ENCODE results near the gene ZNF436. TPM values are rescaled to one million over a fixed set of nuclear protein-coding genes. Genes with fewer than 3 reads are reported as not detected.
A peak's percentile ranks its signal among the peaks of the same experiment; 100 is the strongest.

The ZNF436 gene
- total RNA-seq: 4.5 TPM

DNA sequence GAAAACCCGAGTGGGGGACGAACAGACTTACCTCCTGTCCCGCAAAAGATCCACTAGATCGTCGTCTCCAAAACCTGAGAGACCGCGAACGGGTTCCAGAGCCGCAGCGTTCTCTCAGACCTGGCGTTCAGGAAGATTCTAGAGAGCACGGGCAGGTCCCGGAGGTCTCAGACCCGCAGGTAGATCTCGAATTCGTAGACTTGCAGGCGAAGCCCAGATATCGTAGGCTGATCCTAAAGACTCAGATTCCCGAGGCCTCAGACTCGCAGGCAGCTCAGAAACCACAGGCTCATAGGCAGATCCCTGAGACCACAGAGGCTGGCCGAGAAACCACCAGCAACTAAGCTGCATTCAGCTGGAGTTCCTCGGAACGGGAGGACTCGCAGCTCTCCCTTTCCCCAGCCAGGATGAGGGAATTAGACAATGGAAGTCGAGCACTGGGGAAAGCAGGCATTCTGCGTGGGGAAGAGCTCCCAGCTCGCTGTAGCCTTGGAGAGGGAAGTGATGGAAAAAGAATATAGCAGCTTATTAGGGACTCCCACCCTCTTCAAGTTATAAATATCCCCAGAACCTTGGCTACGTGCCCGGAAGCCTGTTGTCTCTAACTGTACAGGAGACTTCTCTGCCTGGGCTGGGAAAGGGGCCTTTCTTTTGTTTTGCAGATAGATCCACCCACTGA, at the start of gene ZNF436:
ZNF436 (minus strand) TSS at position 502 of the 679 bp plus-strand sequence. CDS start 1,831 bp downstream, outside the sequence.
- Histone ChIP-seq H3K27me3 (ENCODE audit: insufficient read depth, low read length) (no peaks in the 10 kb centered on the region), H3K9me3 (ENCODE audit: low read depth, low read length) (peaks cover 3% of the 10 kb centered on the region), H3K4me3 (ENCODE audit: low read length) (peak within 1 kb of the TSS; percentile 95), H3K4me1 (ENCODE audit: insufficient read depth, low read length) (peaks cover 24% of the 10 kb centered on the region)

DNA sequence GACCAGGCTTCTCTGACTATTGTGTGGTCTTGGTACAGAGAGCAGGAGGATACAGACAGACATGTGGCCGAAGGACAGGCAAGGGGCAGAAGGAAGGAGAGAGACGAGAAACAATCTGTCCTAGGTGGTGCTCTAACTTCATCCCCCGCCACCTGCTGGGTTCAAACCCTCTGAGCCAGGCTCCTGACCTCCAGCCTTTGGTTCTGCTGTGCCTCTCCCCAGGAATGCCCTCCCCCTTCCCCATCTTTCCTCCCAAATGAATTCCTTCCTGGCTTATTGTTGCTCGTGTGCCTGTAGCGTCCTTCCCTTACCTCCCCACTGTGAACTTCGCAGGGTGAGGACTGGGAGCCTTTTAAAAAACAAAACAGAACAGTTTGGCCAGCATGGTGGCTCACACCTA, 49.5 kb upstream of the ZNF436 start:
- Histone ChIP-seq H3K4me1 (ENCODE audit: insufficient read depth, low read length) (peaks cover 22% of the 10 kb centered on the region), H3K27me3 (ENCODE audit: insufficient read depth, low read length) (peaks cover 7% of the 10 kb centered on the region), H3K4me3 (ENCODE audit: low read length) (no peak overlapping the region), H3K9me3 (ENCODE audit: low read depth, low read length) (no peaks in the 10 kb centered on the region)

DNA sequence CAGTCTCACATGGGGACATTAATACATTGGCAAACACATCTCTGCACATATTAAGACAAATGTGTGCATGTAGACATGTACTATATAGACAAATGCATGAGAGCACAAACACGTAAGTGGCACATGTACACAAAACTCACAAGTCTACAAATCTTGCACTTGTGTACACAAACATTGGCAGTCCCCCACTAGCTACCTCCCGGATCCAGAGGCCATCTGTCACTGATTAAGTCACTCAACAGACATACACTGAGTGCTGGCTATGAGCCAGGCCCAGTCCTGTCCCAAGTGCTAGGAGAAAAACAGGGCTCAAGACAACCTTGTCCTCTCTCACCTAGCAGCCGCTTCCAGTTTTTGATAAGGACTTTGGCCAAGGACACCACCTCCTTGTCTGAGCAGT, 47.9 kb upstream of the ZNF436 start:
- peaks cover 10% of the 10 kb centered on the region for H3K4me1 ChIP-seq (ENCODE audit: insufficient read depth, low read length)
- H3K4me3 ChIP-seq (ENCODE audit: low read length): no peak overlapping the region
- H3K27me3 ChIP-seq (ENCODE audit: insufficient read depth, low read length): no peaks in the 10 kb centered on the region
- H3K9me3 ChIP-seq (ENCODE audit: low read depth, low read length): no peaks in the 10 kb centered on the region

DNA sequence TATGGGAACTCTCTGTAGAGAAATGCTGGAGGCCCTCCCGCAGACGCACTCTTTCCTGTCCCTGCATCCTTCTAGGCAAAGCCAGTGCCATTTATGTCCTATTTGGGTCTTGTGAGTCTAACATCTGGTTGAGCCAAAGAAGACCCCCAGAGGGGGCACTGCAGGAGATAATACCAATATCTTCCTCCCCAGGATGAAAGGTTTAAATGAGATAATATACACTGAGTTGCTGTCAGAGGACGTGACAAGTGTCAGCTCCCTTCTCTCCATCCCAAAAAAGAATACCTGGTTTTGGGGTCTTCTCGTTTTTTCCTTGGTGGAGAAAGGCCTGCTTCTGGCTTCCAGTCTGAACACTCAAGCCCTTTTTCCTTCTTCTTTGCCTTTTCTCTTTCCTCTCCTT, 47.3 kb upstream of the ZNF436 start:
- H3K4me1 ChIP-seq (ENCODE audit: insufficient read depth, low read length): peaks cover 4% of the 10 kb centered on the region
- no peaks in the 10 kb centered on the region for H3K9me3 ChIP-seq (ENCODE audit: low read depth, low read length)
- no peaks in the 10 kb centered on the region for H3K27me3 ChIP-seq (ENCODE audit: insufficient read depth, low read length)
- no peak overlapping the region for H3K4me3 ChIP-seq (ENCODE audit: low read length)

DNA sequence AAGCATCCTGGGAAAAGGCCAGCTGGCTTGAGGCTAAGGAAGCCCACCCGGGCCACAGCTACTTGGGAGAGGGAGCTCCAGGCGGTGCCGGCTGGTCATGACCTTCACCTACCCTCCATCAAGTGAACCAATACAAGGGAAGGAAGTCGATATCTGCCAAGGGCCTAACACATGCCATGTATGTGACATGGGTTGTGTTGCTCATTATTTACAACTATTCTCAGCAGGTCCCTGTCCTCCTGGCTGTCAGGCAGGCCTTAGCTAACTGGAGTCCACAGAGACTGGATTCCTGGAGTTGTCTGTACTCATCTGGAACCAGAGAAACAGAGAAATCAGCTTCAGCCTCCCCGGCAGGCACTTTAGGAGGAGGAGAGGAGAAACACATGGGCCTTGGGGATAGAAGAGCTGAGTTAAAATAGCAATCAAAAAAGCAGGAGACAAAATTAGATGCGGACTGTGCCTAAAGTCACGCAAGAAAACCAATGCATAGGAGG, 39.2 kb upstream of the ZNF436 start:
- no peaks in the 10 kb centered on the region for H3K9me3 ChIP-seq (ENCODE audit: low read depth, low read length)
- H3K4me1 ChIP-seq (ENCODE audit: insufficient read depth, low read length): peaks cover 4% of the 10 kb centered on the region

DNA sequence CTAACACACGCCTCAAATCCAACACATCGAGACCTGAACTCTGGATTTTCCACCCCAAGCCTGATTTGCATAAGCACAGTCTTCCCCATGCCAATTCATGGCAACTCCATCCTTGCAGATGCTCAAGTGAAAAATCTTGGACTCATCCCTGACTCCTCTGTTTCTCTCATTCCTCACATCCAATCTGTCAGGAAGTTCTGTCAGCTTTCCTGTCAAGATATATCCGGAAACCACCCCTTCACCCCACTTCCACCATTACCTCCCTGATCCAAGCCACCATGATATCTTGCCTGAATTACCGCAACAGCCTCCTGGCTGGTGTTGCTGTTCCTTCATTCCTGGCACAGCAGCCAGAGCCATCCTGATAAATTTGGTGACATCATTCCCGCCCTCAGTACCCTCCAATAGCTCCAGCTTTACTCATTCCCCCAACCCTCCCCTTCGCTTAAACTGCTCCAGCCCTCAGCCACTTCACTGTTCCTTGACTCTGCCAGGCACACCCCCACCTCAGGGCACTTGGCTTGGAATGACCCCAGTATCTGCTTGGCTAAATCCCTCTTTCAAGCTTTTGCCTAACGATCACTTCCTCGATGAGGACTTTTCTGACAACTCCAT, 37.5 kb upstream of the ZNF436 start:
- no peaks in the 10 kb centered on the region for H3K27me3 ChIP-seq (ENCODE audit: insufficient read depth, low read length)
- peaks cover 18% of the 10 kb centered on the region for H3K4me1 ChIP-seq (ENCODE audit: insufficient read depth, low read length)
- H3K4me3 ChIP-seq (ENCODE audit: low read length): no peak overlapping the region
- H3K9me3 ChIP-seq (ENCODE audit: low read depth, low read length): no peaks in the 10 kb centered on the region

More for the DNA sequence above, 39.2 kb upstream of the ZNF436 start:
- H3K27me3 ChIP-seq (ENCODE audit: insufficient read depth, low read length): no peaks in the 10 kb centered on the region
- H3K4me3 ChIP-seq (ENCODE audit: low read length): no peak overlapping the region

DNA sequence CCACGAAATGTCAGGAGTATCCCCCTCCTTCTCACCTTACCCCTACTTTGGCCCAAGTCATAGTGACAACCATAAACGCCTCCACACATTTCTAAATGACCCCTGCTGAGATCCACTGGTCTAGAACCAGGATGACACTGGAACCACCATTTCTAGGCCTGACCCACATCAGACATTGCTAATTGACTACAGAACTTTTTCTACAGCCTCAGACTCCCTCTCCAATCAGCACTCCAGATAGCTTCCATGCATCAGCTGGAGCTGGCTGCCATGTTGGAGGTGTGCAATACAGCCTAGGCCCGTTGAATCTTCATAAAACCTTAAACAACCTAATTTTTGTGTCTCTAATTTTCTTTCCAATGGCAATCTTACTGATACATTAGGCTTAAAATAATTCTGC, 36.3 kb upstream of the ZNF436 start:
- Histone ChIP-seq H3K4me1 (ENCODE audit: insufficient read depth, low read length) (peaks cover 23% of the 10 kb centered on the region), H3K4me3 (ENCODE audit: low read length) (no peak overlapping the region), H3K9me3 (ENCODE audit: low read depth, low read length) (no peaks in the 10 kb centered on the region), H3K27me3 (ENCODE audit: insufficient read depth, low read length) (no peaks in the 10 kb centered on the region)

DNA sequence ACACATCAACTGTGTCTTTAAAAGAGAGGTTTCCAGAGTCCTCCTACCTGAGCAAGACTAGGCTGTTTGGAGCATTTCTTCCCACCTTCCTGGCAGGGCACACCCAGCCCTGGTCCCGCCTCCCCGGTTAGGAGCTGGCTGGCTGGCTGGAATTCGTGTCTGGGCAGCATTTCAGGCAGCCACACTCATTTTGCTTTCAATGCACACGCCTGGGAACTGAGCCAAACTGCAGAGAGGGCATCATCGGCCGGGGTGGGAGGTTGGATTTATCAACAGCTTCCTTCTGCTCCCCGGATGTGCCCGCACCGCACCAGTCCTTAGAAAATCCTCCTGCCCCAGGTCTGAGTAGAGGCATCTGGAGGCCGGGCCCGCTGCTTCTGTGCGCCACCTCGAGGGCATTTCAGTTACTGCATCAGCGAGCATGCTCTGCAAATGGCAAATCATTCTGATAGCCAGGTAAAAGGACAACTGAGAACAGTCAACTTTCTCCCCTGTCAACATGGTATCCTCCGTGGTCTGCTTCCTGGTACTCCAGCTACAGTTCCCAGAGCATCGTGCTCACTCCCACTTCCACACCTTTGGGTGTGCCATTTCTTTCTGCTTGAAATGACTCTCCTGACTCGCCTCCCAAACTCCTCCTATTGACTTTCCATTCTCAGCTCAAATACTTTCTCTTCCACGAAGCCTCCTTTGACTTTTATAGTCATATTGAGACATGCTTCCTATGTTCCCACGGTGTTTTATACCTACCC, 34.3 kb upstream of the ZNF436 start:
- Histone ChIP-seq H3K4me3 (ENCODE audit: low read length) (no peak overlapping the region), H3K4me1 (ENCODE audit: insufficient read depth, low read length) (peaks cover 23% of the 10 kb centered on the region), H3K9me3 (ENCODE audit: low read depth, low read length) (no peaks in the 10 kb centered on the region), H3K27me3 (ENCODE audit: insufficient read depth, low read length) (no peaks in the 10 kb centered on the region)

DNA sequence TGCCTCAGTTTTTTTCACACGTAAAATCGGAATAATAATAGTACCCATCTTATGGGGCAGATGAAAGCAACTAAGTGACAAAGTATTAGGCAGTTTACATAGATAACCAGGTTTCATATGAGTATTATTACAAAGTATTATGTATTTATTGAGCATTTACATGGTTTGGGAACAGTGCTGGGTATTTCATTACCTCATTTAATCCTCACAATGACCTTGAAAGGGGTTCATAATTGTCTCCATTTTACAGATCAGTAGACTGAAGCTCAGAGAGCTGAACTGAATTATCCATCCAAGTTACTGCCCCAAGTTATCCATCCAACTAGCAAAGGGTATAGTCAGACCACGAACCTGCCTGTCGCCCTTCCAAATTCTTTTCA, 33.7 kb upstream of the ZNF436 start:
- no peak overlapping the region for H3K4me3 ChIP-seq (ENCODE audit: low read length)
- H3K27me3 ChIP-seq (ENCODE audit: insufficient read depth, low read length): no peaks in the 10 kb centered on the region
- H3K9me3 ChIP-seq (ENCODE audit: low read depth, low read length): no peaks in the 10 kb centered on the region
- peaks cover 23% of the 10 kb centered on the region for H3K4me1 ChIP-seq (ENCODE audit: insufficient read depth, low read length)

DNA sequence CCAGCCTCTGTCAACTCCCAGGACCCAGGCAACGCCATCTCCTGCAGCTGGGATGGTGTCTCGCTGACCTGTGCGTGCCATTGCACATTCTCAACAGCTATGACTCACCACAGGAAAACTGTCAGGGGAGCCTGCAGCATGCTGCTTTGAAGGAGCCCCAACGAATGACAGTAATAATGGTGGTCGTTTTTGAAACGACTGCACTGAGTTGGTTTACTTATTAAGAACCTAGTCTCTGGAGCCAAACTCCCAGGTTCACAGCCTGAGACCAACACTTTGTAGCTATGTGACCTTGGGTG, 33.4 kb upstream of the ZNF436 start:
- H3K9me3 ChIP-seq (ENCODE audit: low read depth, low read length): no peaks in the 10 kb centered on the region
- peaks cover 23% of the 10 kb centered on the region for H3K4me1 ChIP-seq (ENCODE audit: insufficient read depth, low read length)
- H3K27me3 ChIP-seq (ENCODE audit: insufficient read depth, low read length): no peaks in the 10 kb centered on the region
- no peak overlapping the region for H3K4me3 ChIP-seq (ENCODE audit: low read length)

DNA sequence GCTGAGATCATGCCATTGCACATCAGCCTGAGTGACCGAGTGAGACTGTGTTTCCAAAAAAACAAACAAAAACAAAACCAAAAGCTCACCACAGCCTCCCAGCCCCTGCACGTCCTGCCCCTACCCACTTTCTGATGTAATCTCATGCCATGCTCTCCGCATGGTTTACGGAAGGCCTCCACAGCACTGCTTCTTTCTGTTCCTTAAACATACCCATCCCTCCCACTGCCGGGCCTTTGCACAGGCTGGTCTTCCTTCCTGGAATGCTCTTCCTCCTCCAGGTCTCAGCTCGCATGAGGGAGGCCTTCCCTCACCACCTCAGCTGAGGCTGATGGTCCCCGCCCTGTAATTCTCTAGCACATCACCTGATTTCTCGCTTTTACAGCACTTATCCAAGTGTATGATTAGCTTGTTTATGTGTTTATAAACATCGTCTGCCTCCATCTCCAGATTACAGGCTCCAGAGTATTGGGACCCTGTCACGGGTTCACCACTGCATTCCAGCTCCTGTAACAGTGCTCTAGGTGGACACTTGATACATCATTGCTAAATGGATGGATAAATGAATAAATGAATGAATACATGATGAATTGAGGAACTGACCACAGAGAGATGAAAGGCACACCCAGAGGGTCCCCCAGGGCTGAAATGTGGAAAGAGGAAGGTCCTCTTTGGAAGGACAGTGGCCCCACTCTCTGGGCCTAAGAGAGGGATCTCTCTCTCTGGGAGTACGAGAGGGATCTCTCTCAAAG, 32.8 kb upstream of the ZNF436 start:
- H3K4me3 ChIP-seq (ENCODE audit: low read length): no peak overlapping the region
- H3K9me3 ChIP-seq (ENCODE audit: low read depth, low read length): no peaks in the 10 kb centered on the region
- peaks cover 23% of the 10 kb centered on the region for H3K4me1 ChIP-seq (ENCODE audit: insufficient read depth, low read length)
- no peaks in the 10 kb centered on the region for H3K27me3 ChIP-seq (ENCODE audit: insufficient read depth, low read length)

DNA sequence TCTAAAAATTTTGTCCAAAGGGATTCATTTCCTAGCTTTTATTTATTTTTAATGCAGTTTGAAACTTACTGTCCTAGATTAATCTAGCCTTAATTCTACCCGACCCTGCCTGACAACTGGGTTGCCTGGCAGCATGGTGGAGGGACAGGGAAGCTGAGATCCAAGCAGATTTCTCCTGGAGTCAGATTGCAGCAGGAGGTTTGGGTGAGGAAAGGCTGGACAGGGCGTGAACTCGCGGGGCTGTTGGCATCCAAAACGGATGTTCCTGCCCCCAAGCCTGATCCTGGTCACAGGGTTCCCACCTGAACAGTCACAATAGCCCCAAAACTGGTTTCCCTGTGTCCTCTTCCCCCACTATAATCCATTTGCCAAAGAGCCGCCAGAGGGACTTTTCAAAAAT, 31.7 kb upstream of the ZNF436 start:
- H3K27me3 ChIP-seq (ENCODE audit: insufficient read depth, low read length): no peaks in the 10 kb centered on the region
- H3K4me3 ChIP-seq (ENCODE audit: low read length): no peak overlapping the region
- H3K4me1 ChIP-seq (ENCODE audit: insufficient read depth, low read length): peaks cover 23% of the 10 kb centered on the region
- no peaks in the 10 kb centered on the region for H3K9me3 ChIP-seq (ENCODE audit: low read depth, low read length)

DNA sequence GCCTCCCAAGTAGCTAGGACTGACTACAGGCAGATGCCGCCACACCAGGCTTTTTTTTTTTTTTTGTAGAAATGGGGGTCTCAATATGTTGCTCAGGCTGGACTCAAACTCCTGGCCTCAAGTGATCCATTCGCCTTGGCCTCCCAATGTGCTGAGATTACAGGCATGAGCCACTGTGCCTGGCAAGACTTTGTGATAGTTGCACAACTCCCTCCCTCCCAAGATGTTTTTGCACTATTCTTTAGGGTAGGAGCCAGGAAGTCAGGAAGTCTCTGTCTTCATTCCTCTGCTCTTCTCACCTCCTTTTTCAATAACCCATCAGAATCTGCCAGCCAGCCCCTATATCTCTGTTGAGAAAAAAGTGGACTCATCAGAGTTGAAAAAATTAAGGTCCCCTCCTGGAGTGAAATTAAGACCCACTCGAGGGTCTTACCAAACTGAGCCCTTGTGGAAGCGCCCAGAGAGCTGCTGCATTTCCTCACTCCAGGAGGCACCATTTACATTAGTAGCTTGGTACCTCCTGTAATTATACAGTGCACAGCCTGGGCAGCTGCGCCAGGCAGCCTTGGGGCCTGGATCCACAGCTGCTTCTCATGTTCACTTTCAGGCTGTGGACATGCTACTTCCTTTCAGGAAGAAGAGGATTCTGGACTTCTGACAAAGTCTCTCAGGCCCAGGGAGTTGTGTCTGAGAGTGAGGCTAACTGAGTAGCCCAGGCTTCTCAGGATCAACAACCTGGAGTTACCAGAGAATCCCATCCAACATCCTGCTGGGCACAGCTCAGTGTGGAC, 30.9 kb upstream of the ZNF436 start:
- Histone ChIP-seq H3K9me3 (ENCODE audit: low read depth, low read length) (no peaks in the 10 kb centered on the region), H3K4me1 (ENCODE audit: insufficient read depth, low read length) (peaks cover 23% of the 10 kb centered on the region), H3K27me3 (ENCODE audit: insufficient read depth, low read length) (no peaks in the 10 kb centered on the region), H3K4me3 (ENCODE audit: low read length) (no peak overlapping the region)

DNA sequence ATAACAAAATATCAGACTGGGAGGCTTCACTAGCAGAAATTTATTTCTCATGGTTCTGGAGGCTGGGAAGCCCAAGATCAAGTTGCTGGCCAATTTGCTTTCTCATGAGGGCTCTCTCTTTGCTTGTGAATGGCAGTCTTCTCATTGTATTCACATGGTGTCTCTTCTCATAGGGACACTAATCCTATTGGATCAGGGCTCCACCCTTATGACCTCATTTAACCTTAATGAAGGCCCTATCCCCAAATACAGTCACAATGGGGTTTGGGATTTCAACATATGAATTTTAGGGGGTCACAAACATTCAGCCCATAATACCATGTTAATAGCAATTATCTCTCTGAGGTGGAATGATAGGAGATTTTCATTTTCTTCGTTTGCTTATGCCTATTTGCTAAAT, 29.6 kb upstream of the ZNF436 start:
- Histone ChIP-seq H3K4me3 (ENCODE audit: low read length) (no peak overlapping the region), H3K4me1 (ENCODE audit: insufficient read depth, low read length) (peaks cover 23% of the 10 kb centered on the region), H3K27me3 (ENCODE audit: insufficient read depth, low read length) (no peaks in the 10 kb centered on the region), H3K9me3 (ENCODE audit: low read depth, low read length) (no peaks in the 10 kb centered on the region)
